GM12892 (cell line): ENCODE measurements around the gene TNFAIP2.

Source experiments
- DNase-seq: peaks from one replicate; pipeline ENCODE4 v3.0.0; 2011; ENCODE audit not compliant: insufficient read length
- FAIRE-seq: peaks from 2 replicates; lab custom pipeline; 2011; peaks lifted over from hg19 to GRCh38; lab: Jason Lieb, UNC
- POLR2A ChIP-seq: IDR thresholded peaks from 2 replicates; pipeline ENCODE4 v1.6.1; 2011; ENCODE audit warnings: low read depth, low read length, control low read depth
- POLR2AphosphoS5 ChIP-seq: IDR thresholded peaks from 2 replicates; pipeline ENCODE4 v1.6.1; 2011; ENCODE audit warnings: low read depth, low read length, control low read depth
- TAF1 ChIP-seq: IDR thresholded peaks from 2 replicates; pipeline ENCODE4 v1.6.1; 2011; ENCODE audit warnings: low read depth, mild to moderate bottlenecking, control low read depth, low read length, borderline replicate concordance

Gene TNFAIP2

GRCh38 chr14:103135333-103136260, 12.3 kb downstream of the TNFAIP2 start:
- no peak for DNase-seq
- no peak for FAIRE-seq
- TF ChIP-seq POLR2A (no peak), TAF1 (no peak), POLR2AphosphoS5 (no peak)

GRCh38 chr14:103136388-103137271, 13.4 kb downstream of the TNFAIP2 start:
- FAIRE-seq (no peak), DNase-seq (no peak)
- TF ChIP-seq POLR2A: no peak
- TF ChIP-seq TAF1: no peak
- no peak for TF ChIP-seq POLR2AphosphoS5

- TF ChIP-seq POLR2AphosphoS5 (no peak), TAF1 (no peak), POLR2A (no peak; the same call in 1 of the 2 replicates)
- no peak for DNase-seq
- no peak for FAIRE-seq
Measured at GRCh38 chr14:103137689-103138300, 14.5 kb downstream of the TNFAIP2 start.

- TF ChIP-seq POLR2A (no peak), POLR2AphosphoS5 (no peak), TAF1 (no peak)
- FAIRE-seq (no peak), DNase-seq (no peak)
Measured at GRCh38 chr14:103138301-103139131, 15.3 kb downstream of the TNFAIP2 start.

GRCh38 chr14:103139132-103140025, 16.1 kb downstream of the TNFAIP2 start:
- DNase-seq: no peak
- TF ChIP-seq TAF1 (no peak), POLR2AphosphoS5 (no peak), POLR2A (no peak)
- no peak for FAIRE-seq

- DNase-seq (no peak), FAIRE-seq (peak; percentile 86)
- no peak for TF ChIP-seq TAF1
- TF ChIP-seq POLR2AphosphoS5: 0 out of 2 replicates have a peak, but pooled peaks have one; percentile 25
- TF ChIP-seq POLR2A: no peak
Measured at GRCh38 chr14:103140316-103141109, 17.3 kb downstream of the TNFAIP2 start.

- FAIRE-seq (no peak), DNase-seq (no peak)
- TF ChIP-seq POLR2A (no peak), TAF1 (no peak), POLR2AphosphoS5 (no peak)
Measured at GRCh38 chr14:103141117-103141796, 18.0 kb downstream of the TNFAIP2 start.

GRCh38 chr14:103142026-103142425, 18.8 kb downstream of the TNFAIP2 start:
- FAIRE-seq: no peak
- TF ChIP-seq TAF1 (no peak), POLR2A (no peak), POLR2AphosphoS5 (no peak)
- DNase-seq: no peak
